GM19351 (cell line): ENCODE data around the gene TPPP3.

Experiments used
- ATAC-seq: cut with Tn5 transposase; IDR thresholded peaks from one replicate; pipeline ENCODE4 v1.9.1; 2021; ENCODE audit warnings: mild to moderate bottlenecking, moderate library complexity; ENCODE audit not compliant: unreplicated experiment

Gene TPPP3

GRCh38 chr16:67393111-67393787, at the start of gene TPPP3:
Gene TPPP3, minus strand, starts transcription at chr16:67393498. Its CDS starts 2,387 bp downstream, at chr16:67391111.
- ATAC-seq, result no peak

- no peak for ATAC-seq
These were observed 49.4 kb upstream of the TPPP3 start for GRCh38 chr16:67442581-67443255.

- no peak for ATAC-seq
These were observed 48.6 kb upstream of the TPPP3 start for GRCh38 chr16:67441907-67442306.

GRCh38 chr16:67441271-67441753, 48.0 kb upstream of the TPPP3 start:
- ATAC-seq, result no peak

GRCh38 chr16:67438824-67439393, 45.6 kb upstream of the TPPP3 start:
- ATAC-seq, result no peak

GRCh38 chr16:67438098-67438791, 44.9 kb upstream of the TPPP3 start:
- no peak for ATAC-seq

GRCh38 chr16:67437513-67437912, 44.2 kb upstream of the TPPP3 start:
- no peak for ATAC-seq

- ATAC-seq, result no peak
These were observed 43.4 kb upstream of the TPPP3 start for GRCh38 chr16:67436640-67437193.

- no peak for ATAC-seq
These were observed 42.5 kb upstream of the TPPP3 start for GRCh38 chr16:67435758-67436164.

- no peak for ATAC-seq
These were observed 39.9 kb upstream of the TPPP3 start for GRCh38 chr16:67433131-67433719.

- ATAC-seq, result no peak
These were observed 39.2 kb upstream of the TPPP3 start for GRCh38 chr16:67432506-67432890.

- no peak for ATAC-seq
These were observed 38.6 kb upstream of the TPPP3 start for GRCh38 chr16:67431775-67432505.

- ATAC-seq, result no peak
These were observed 37.9 kb upstream of the TPPP3 start, which contains the start of gene HSD11B2 for GRCh38 chr16:67430977-67431774. Gene HSD11B2, plus strand, starts transcription at chr16:67431121. Its CDS starts 128 bp downstream, at chr16:67431249.

GRCh38 chr16:67430504-67430976, 37.2 kb upstream of the TPPP3 start:
- ATAC-seq, result no peak

- ATAC-seq, result no peak
These were observed 36.7 kb upstream of the TPPP3 start for GRCh38 chr16:67429799-67430503.

- no peak for ATAC-seq
These were observed 35.9 kb upstream of the TPPP3 start for GRCh38 chr16:67429053-67429798.

GRCh38 chr16:67428146-67428731, 34.9 kb upstream of the TPPP3 start:
- no peak for ATAC-seq
